ENCODE data around the gene BNIP3.

The BNIP3 gene

DNA sequence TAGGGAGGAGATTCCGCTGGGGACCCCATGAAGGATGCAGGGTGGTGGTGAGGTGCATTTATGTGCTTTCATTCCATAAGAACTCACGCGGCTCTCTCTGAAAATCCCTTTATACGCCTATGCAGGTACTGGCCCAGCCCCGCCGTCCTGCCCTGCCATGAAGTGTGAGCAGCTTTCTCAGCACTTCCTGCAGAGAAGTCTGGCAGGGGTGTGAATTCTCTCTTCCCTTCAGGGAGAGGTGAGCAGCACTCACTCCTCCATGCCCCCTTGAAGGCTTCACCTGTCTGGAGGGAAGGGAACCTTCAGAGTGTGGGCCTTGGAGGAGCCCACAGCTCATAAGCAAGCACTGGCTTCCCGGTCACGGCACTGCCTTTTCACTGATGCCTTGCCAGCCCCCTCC, 47.0 kb downstream of the BNIP3 start:
- no peak overlapping the region for H3K4me3 ChIP-seq (ENCODE audit: low read depth, low read length)
- TF ChIP-seq, protein P1, sequence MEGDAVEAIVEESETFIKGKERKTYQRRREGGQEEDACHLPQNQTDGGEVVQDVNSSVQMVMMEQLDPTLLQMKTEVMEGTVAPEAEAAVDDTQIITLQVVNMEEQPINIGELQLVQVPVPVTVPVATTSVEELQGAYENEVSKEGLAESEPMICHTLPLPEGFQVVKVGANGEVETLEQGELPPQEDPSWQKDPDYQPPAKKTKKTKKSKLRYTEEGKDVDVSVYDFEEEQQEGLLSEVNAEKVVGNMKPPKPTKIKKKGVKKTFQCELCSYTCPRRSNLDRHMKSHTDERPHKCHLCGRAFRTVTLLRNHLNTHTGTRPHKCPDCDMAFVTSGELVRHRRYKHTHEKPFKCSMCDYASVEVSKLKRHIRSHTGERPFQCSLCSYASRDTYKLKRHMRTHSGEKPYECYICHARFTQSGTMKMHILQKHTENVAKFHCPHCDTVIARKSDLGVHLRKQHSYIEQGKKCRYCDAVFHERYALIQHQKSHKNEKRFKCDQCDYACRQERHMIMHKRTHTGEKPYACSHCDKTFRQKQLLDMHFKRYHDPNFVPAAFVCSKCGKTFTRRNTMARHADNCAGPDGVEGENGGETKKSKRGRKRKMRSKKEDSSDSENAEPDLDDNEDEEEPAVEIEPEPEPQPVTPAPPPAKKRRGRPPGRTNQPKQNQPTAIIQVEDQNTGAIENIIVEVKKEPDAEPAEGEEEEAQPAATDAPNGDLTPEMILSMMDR (IDR thresholded peaks at IDR 0.05; ENCODE audit: borderline replicate concordance, insufficient read depth, low read depth, low read length) = no peak

- TF ChIP-seq, protein P1 (IDR thresholded peaks at IDR 0.05; ENCODE audit: borderline replicate concordance, insufficient read depth, low read depth, low read length) = no peak
- no peak overlapping the region for H3K4me3 ChIP-seq (ENCODE audit: low read depth, low read length)
These were observed 48.0 kb downstream of the BNIP3 start for GRCh38 chr10:131933696-131934086.

- H3K4me3 ChIP-seq (ENCODE audit: low read depth, low read length) = no peak overlapping the region
- TF ChIP-seq, protein P1 (IDR thresholded peaks at IDR 0.05; ENCODE audit: borderline replicate concordance, insufficient read depth, low read depth, low read length) = no peak
These were observed 48.6 kb downstream of the BNIP3 start for GRCh38 chr10:131933016-131933695.

DNA sequence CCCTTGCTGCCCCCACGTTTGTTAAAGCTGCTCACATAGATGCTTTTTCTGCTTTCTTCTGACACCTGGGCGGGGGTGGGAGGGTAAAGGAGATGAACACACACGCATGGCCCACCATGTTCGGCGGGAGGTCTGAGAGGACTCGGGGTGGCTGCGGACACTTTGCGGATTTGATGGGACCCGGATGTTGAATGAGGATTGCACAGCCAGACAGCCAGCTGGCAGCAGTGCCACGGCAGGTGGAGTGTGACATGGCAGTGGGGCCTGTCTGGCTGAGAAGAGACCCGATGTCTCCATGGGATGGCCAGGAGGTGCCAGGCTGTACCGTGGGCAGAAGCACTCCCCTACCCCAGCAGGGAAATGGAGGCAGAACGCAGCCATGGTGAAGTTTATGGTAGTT, 49.7 kb downstream of the BNIP3 start:
- H3K4me3 ChIP-seq (ENCODE audit: low read depth, low read length) = no peak overlapping the region
- TF ChIP-seq, protein P1 (IDR thresholded peaks at IDR 0.05; ENCODE audit: borderline replicate concordance, insufficient read depth, low read depth, low read length) = no peak

DNA sequence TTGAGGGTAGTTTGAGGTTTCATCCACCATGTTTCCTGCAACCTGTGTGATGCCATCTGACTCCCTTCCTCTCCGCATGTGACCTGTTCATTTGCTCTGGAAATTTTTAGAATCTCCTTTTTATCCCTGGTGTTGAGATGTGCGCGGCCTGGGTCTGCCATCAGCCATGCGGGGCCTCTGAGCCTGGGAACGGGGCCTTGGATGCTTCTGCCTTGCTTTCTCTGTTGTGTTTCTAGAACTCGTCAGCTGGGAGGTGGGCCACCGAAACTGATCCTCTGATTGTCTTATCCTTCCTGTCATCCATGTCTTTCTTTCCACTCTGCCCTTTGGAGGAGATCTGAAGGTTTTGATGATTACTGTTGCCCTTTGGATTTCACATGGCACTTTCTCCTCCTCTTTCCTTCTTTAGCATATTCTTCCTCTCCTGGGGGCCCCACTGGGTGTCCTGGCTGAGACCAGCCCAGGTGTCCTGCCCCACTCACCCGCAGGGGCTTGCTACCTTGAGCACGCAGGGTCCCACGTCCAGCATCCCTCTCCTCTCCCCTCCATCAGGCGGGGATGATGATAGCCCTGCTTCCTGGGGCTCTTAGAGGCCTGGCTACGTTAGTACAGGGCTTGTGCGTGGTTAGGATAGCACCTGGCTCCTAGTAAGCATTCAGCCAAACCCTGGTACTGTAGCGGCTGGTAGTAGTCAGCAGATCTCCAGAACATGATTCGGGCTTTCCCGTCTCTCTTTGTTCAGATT, 51.0 kb downstream of the BNIP3 start:
- TF ChIP-seq, protein P1 (IDR thresholded peaks at IDR 0.05; ENCODE audit: borderline replicate concordance, insufficient read depth, low read depth, low read length) = no peak
- H3K4me3 ChIP-seq (ENCODE audit: low read depth, low read length) = no peak overlapping the region

DNA sequence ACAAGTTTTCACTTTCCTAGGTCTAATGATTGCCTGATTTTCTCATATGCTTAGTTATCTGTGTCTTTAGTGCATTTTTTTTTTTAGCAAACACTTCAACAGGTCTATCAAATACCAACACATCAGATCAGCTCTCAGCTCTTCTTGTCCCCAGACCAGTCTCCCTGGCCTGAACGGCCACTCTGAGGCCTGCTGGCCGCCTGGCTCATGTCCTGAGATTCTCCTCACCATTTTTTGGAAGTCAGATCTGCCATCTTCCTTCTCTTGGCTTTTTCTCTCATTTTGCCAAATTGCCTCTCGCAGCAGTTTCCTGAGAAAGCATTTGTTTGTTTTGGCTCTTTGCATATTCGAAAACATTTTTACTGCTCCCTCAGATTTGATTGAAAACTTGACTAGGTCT, 51.6 kb downstream of the BNIP3 start:
- H3K4me3 ChIP-seq (ENCODE audit: low read depth, low read length) = no peak overlapping the region
- TF ChIP-seq, protein P1 (IDR thresholded peaks at IDR 0.05; ENCODE audit: borderline replicate concordance, insufficient read depth, low read depth, low read length) = no peak
